SU-DHL-6 (cell line): ENCODE results near the gene BBX.

ENCODE experiments used
- CTCF ChIP-seq: fragments of 200-600 bp; sonication (generic); IDR thresholded peaks from one replicate; pipeline ENCODE4 v1.5.1; 2017; ENCODE audit warnings: antibody characterized with exemption, mild to moderate bottlenecking, low read length, moderate library complexity; ENCODE audit not compliant: insufficient read depth, poor library complexity, severe bottlenecking
- EZH2phosphoT487 ChIP-seq: fragments of 200-600 bp; sonication (generic), shearing (Covaris generic); conservative IDR thresholded peaks from 2 replicates; pipeline ENCODE4 v1.6.1; 2018; ENCODE audit warnings: mild to moderate bottlenecking, antibody characterized with exemption, low read length, moderate library complexity, mixed read lengths

GRCh38 chr3:107574650-107575049, 51.9 kb downstream of the BBX start:
- no peak for TF ChIP-seq CTCF
- no peak for TF ChIP-seq EZH2phosphoT487
